ENCODE results near the gene CDH22.

DNA sequence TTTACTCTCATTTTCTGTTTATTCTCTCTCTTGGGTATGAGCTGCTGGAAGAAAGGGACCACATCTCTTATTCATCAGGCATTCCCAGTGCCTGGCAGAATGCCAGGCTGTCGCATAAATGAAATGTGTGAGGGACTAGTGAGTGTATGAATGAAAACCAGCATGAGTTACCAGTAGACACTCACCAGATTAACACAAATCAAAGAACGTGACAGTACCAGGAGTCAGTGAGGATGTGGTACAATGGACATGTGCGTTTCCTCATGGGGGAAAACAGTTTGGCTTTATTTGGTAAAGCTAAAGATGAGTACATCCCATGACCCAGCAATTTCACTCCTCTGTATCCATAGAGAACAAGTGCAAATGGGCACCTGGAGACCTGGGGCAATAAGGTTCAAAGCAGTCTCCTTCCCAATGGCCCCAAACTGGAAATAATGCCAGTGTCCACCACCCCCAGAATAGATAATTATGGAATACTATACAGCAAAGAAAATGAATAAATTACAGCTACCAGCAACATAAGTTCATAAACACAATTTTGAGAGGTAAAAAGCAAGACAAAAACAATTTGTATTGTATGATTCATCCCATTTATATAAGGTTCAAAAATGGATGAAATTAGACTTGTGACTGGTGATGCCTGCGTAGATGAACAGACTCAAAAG, 93.3 kb downstream of the CDH22 start:
- TF ChIP-seq, protein P1, sequence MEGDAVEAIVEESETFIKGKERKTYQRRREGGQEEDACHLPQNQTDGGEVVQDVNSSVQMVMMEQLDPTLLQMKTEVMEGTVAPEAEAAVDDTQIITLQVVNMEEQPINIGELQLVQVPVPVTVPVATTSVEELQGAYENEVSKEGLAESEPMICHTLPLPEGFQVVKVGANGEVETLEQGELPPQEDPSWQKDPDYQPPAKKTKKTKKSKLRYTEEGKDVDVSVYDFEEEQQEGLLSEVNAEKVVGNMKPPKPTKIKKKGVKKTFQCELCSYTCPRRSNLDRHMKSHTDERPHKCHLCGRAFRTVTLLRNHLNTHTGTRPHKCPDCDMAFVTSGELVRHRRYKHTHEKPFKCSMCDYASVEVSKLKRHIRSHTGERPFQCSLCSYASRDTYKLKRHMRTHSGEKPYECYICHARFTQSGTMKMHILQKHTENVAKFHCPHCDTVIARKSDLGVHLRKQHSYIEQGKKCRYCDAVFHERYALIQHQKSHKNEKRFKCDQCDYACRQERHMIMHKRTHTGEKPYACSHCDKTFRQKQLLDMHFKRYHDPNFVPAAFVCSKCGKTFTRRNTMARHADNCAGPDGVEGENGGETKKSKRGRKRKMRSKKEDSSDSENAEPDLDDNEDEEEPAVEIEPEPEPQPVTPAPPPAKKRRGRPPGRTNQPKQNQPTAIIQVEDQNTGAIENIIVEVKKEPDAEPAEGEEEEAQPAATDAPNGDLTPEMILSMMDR (IDR thresholded peaks at IDR 0.05 in 8 of 11, conservative IDR thresholded peaks at IDR 0.05 in 3 of 11): no peak
- no peak for TF ChIP-seq POLR2A (IDR thresholded peaks at IDR 0.05)

Measured in spleen (tissue), 7 donors.